Ishikawa (cell line): ENCODE measurements around the gene KCNK5.

ENCODE experiments used
- CEBPB ChIP-seq: IDR thresholded peaks from 2 replicates; pipeline ENCODE4 v1.6.1; 2012
- CREB1 ChIP-seq: IDR thresholded peaks from 2 replicates; pipeline ENCODE4 v1.6.1; 2012; ENCODE audit warnings: low read depth
- EGR1 ChIP-seq: IDR thresholded peaks from 2 replicates; pipeline ENCODE4 v1.6.1; 2012
- EP300 ChIP-seq: IDR thresholded peaks from 2 replicates; pipeline ENCODE4 v1.6.1; 2012; ENCODE audit warnings: borderline replicate concordance
- FOXM1 ChIP-seq: IDR thresholded peaks from 2 replicates; pipeline ENCODE4 v1.6.1; 2012; ENCODE audit warnings: low read depth, borderline replicate concordance
- MAX ChIP-seq: IDR thresholded peaks from 2 replicates; pipeline ENCODE4 v1.6.1; 2012
- NFIC ChIP-seq: IDR thresholded peaks from 2 replicates; pipeline ENCODE4 v1.6.1; 2012
- RAD21 ChIP-seq: IDR thresholded peaks from 2 replicates; pipeline ENCODE4 v1.6.1; 2012; ENCODE audit warnings: low read depth
- TAF1 ChIP-seq: IDR thresholded peaks from 2 replicates; pipeline ENCODE4 v1.6.1; 2012; ENCODE audit warnings: low read depth, mild to moderate bottlenecking
- TCF12 ChIP-seq: IDR thresholded peaks from 2 replicates; pipeline ENCODE4 v1.6.1; 2012; ENCODE audit warnings: low read depth
- TEAD4 ChIP-seq: IDR thresholded peaks from 2 replicates; pipeline ENCODE4 v1.6.1; 2012
- USF1 ChIP-seq: IDR thresholded peaks from 2 replicates; pipeline ENCODE4 v1.6.1; 2012
- YY1 ChIP-seq: IDR thresholded peaks from 2 replicates; pipeline ENCODE4 v1.6.1; 2012; ENCODE audit warnings: low read depth
- ZBTB7A ChIP-seq: IDR thresholded peaks from 2 replicates; pipeline ENCODE4 v1.6.1; 2012; ENCODE audit warnings: low read depth
- TF ChIP-seq, protein P1 (sequence below): IDR thresholded peaks from 2 replicates; pipeline ENCODE4 v1.6.1; 2012; ENCODE audit warnings: low read depth, mild to moderate bottlenecking

Gene KCNK5

DNA sequence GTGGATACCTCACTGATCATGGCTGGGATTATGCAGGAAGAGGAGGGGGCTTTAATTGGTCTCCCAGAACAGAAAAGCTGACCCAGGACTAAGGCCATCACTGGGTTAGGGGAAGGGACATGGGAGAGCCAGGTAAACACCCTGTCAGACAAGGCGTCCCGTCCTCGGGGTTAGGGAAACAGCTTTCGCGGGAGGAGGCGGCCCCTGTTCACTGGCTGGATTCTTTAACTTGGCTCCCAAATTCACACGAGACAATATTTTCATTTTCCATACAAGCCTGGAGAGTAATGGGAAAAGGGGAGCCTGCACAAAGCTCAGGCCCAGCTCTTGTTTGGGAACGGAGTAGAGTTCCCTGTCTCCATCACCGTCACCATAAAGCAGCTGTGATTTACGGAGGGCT lies 29.3 kb downstream of the KCNK5 start:
- no peak for TF ChIP-seq TCF12
- TF ChIP-seq YY1: no peak
- TF ChIP-seq RAD21: no peak
- TF ChIP-seq, protein P1, sequence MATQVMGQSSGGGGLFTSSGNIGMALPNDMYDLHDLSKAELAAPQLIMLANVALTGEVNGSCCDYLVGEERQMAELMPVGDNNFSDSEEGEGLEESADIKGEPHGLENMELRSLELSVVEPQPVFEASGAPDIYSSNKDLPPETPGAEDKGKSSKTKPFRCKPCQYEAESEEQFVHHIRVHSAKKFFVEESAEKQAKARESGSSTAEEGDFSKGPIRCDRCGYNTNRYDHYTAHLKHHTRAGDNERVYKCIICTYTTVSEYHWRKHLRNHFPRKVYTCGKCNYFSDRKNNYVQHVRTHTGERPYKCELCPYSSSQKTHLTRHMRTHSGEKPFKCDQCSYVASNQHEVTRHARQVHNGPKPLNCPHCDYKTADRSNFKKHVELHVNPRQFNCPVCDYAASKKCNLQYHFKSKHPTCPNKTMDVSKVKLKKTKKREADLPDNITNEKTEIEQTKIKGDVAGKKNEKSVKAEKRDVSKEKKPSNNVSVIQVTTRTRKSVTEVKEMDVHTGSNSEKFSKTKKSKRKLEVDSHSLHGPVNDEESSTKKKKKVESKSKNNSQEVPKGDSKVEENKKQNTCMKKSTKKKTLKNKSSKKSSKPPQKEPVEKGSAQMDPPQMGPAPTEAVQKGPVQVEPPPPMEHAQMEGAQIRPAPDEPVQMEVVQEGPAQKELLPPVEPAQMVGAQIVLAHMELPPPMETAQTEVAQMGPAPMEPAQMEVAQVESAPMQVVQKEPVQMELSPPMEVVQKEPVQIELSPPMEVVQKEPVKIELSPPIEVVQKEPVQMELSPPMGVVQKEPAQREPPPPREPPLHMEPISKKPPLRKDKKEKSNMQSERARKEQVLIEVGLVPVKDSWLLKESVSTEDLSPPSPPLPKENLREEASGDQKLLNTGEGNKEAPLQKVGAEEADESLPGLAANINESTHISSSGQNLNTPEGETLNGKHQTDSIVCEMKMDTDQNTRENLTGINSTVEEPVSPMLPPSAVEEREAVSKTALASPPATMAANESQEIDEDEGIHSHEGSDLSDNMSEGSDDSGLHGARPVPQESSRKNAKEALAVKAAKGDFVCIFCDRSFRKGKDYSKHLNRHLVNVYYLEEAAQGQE: no peak
- no peak for TF ChIP-seq USF1
- TF ChIP-seq CREB1: no peak
- no peak for TF ChIP-seq MAX
- TF ChIP-seq EGR1: no peak
- TF ChIP-seq NFIC: no peak
- no peak for TF ChIP-seq TEAD4
- no peak for TF ChIP-seq TAF1
- no peak for TF ChIP-seq CEBPB

- TF ChIP-seq, protein P1: no peak
- no peak for TF ChIP-seq NFIC
- no peak for TF ChIP-seq TAF1
- TF ChIP-seq FOXM1: no peak
- no peak for TF ChIP-seq TCF12
- no peak for TF ChIP-seq EP300
- no peak for TF ChIP-seq USF1
- TF ChIP-seq TEAD4: no peak
- TF ChIP-seq EGR1: no peak
- TF ChIP-seq RAD21: no peak
- TF ChIP-seq CEBPB: no peak
- no peak for TF ChIP-seq MAX
- no peak for TF ChIP-seq ZBTB7A
- no peak for TF ChIP-seq YY1
- TF ChIP-seq CREB1: no peak
Measured at GRCh38 chr6:39199231-39199940, 29.9 kb downstream of the KCNK5 start.

DNA sequence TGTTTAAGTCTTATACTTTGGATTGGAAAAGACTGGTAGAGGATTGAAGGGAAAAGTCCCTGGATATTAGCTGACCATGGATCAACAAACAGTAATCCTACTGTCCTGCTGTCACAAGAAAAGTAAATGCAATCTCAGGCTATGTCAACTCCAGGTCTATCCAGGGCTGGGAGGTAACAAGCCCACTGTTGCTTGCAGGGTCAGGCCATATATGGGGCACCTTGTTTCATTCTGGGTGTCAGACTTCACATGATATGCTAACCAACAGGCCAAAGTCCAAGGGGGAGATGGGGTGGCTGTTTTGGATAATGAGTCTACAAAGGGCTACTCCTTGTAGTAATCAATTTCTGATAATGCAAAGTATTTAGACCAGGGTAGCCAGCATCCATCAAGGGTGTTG lies 30.7 kb downstream of the KCNK5 start:
- TF ChIP-seq, protein P1: no peak
- TF ChIP-seq FOXM1 (no peak), TEAD4 (no peak), USF1 (no peak), TCF12 (no peak), MAX (no peak), YY1 (no peak), CEBPB (no peak), NFIC (no peak), EP300 (no peak), TAF1 (no peak), ZBTB7A (no peak)
